Neuron (in vitro differentiated cells): ENCODE data around the gene CFAP70.

Source experiments
- H2AFZ ChIP-seq: one replicate; pipeline ENCODE4 v1.6.1; 2013; ENCODE audit warnings: low read depth, mild to moderate bottlenecking, inconsistent platforms, low read length, moderate library complexity
- H3K27me3 ChIP-seq: one replicate; pipeline ENCODE4 v1.6.1; 2013; ENCODE audit warnings: low read length; ENCODE audit not compliant: insufficient read depth
- H3K36me3 ChIP-seq: one replicate; pipeline ENCODE4 v1.6.1; 2013; ENCODE audit warnings: low read length; ENCODE audit not compliant: insufficient read depth
- H3K4me1 ChIP-seq: one replicate; pipeline ENCODE4 v1.6.1; 2013; ENCODE audit warnings: low read length; ENCODE audit not compliant: insufficient read depth
- H3K4me3 ChIP-seq: 2 replicates; pipeline ENCODE4 v1.5.1; 2013; ENCODE audit warnings: mild to moderate bottlenecking, low read length, moderate library complexity
- H3K9me3 ChIP-seq: one replicate; pipeline ENCODE4 v1.6.1; 2013; ENCODE audit warnings: low read length

CFAP70 gene

DNA sequence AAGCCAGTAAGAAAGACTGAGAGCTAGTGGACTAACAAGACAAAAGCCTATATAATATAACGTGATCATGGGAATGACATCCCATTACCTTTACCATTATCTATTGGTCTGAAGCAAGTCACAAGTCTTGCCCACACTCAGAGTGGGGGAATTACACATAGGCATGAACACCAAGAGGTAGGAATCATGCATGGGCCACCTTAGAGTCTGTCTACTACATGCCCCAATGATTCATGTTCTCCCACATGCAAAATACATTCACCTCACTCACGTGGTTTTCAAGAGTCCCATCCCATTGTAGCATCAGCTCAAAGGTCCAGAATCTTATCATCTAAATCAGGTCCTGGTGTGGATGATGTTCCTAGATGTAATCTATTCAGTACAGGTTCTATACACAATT, 141.0 kb downstream of the CFAP70 start:
- Histone ChIP-seq H3K27me3 (no peaks in the 10 kb centered on the region), H3K36me3 (peaks cover 50% of the 10 kb centered on the region), H2AFZ (no peak overlapping the region), H3K4me1 (no peaks in the 10 kb centered on the region), H3K9me3 (peaks cover 2% of the 10 kb centered on the region), H3K4me3 (no peak overlapping the region)

DNA sequence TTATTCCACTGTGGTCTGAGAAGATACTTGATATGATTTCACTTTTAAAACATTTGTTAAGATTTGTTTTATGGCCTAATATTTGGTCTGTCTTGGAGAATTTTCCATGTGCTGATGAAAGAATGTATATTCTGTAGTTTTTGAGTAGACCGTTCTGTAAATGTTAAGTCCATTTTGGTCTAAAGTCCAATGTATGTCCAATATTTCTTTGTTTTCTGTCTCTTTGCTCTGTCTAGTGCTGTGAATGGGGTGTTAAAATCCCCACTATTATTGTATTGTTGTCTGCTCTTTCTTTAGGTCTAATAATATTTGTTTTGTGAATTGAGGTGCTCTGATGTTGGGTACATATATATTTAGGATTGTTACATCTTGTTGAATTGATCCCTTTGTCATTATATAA, 142.9 kb downstream of the CFAP70 start:
- Histone ChIP-seq H2AFZ (no peak overlapping the region), H3K36me3 (peaks cover 52% of the 10 kb centered on the region)

DNA sequence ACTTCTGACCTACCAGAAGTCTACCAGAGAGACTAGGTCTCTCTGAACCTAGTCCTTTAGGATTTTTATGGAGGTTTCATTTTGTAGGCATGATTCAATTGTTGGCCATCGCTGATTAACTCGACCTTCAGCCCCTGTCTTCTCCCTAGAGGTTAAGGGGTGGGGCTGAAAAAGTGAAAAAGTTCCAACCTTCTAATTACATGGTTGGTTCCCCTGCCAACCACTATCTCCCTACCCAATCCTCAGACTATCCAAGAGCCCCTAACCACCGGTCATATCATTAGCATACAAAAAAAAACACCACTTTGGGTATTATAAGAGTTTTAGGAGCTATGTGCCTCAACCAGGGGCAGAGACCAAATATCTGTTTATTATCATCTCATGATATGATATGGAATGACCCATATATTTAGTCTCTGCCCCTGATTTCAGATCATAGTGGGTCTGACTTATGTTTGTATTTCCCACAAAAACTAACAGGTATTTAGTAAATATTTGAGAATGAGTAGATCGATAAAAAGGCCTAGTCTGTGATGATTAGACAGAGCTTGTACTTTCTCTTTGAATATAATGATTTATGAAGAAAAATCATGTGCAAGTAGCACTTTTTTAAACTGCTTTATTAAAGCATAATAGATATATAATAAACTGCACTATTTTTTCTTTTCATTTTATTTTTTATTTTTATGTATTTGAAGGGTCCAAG, 147.4 kb downstream of the CFAP70 start:
- no peaks in the 10 kb centered on the region for H3K4me1 ChIP-seq
- no peak overlapping the region for H3K4me3 ChIP-seq
- H3K9me3 ChIP-seq: peaks cover 6% of the 10 kb centered on the region
- no peaks in the 10 kb centered on the region for H3K27me3 ChIP-seq
- peaks cover 35% of the 10 kb centered on the region for H3K36me3 ChIP-seq
- H2AFZ ChIP-seq: no peak overlapping the region

More for the DNA sequence above, 142.9 kb downstream of the CFAP70 start:
- no peaks in the 10 kb centered on the region for H3K27me3 ChIP-seq
- H3K4me1 ChIP-seq: no peaks in the 10 kb centered on the region
- no peak overlapping the region for H3K4me3 ChIP-seq
- peaks cover 2% of the 10 kb centered on the region for H3K9me3 ChIP-seq

DNA sequence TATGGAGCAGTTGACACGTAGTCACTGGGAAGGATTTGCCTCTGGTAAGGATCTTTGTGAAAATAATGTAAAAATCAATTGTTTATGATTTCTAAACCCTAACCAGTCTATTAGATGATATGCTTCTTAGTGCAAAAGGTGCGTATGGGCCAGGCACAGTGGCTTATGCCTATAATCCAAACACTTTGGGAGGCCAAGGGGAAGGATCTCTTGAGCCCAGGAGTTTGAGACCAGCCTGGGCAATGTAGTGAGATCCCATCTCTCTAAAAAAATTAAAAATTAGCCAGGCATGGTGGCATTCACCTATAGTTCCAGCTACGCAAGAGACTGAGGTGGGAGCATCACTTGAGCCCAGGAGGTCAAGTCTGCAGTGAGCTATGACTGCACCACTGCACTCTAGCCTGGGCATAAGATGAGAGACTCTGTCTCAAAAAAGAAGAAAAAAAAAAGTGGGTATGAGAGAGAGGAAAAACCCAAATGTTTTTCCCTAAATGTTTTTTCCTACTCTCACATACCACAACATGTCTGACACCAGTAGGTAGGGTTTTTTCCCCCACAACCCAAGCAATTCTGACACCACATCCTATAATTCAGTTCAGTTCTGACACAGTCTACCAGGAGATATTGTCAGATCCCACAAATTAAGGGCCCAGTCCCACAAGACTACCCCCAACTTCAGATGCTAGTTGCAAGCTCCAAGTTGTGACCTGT, 148.1 kb downstream of the CFAP70 start:
- H2AFZ ChIP-seq: no peak overlapping the region

DNA sequence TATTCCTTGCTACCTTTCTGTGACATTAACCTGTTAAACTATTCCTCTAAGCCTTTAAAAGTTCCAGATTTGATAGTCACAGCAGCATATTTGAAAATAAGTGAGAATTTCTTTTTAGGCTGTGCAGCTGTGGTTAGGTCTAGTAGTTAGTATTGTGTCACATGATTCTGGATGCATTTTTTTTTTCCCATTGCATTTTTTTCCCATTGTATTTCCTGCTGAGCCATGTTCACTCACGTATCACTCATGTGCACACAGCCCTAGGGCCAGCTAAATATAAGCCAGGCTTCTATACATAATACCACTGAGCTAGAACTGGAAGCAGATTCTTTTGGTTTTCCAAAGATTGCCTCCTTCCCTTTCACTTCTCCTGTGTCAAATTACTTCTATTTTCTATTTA, 149.0 kb downstream of the CFAP70 start:
- H3K4me3 ChIP-seq: no peak overlapping the region
- no peaks in the 10 kb centered on the region for H3K4me1 ChIP-seq
- no peak overlapping the region for H2AFZ ChIP-seq
- H3K27me3 ChIP-seq: no peaks in the 10 kb centered on the region
- peaks cover 8% of the 10 kb centered on the region for H3K9me3 ChIP-seq
- peaks cover 28% of the 10 kb centered on the region for H3K36me3 ChIP-seq

More for the DNA sequence above, 148.1 kb downstream of the CFAP70 start:
- H3K36me3 ChIP-seq: peaks cover 29% of the 10 kb centered on the region
- no peak overlapping the region for H3K4me3 ChIP-seq
- no peaks in the 10 kb centered on the region for H3K27me3 ChIP-seq
- peaks cover 8% of the 10 kb centered on the region for H3K9me3 ChIP-seq
- H3K4me1 ChIP-seq: no peaks in the 10 kb centered on the region

DNA sequence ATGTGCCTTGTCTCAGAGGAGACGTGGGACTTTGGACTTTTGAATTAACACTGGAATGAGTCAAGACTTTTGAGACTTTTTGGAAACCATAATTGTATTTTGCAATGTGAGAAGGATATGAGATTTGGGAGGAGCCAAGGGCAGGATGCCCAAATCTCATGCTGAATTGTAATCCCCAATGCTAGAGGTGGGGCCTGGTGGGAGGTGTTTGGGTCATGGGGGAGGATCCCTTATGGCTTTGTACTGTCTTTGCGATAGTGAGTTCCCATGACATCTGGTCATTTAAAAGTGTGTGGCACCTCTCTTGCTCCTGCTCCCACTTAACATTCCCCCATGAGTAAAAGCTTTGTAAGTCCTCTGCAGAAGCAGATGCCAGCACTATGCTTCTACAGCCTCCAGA, 150.8 kb downstream of the CFAP70 start:
- no peaks in the 10 kb centered on the region for H3K4me1 ChIP-seq
- no peaks in the 10 kb centered on the region for H3K27me3 ChIP-seq
- no peak overlapping the region for H2AFZ ChIP-seq
- H3K4me3 ChIP-seq: no peak overlapping the region
- H3K36me3 ChIP-seq: peaks cover 32% of the 10 kb centered on the region
- H3K9me3 ChIP-seq: peaks cover 8% of the 10 kb centered on the region

DNA sequence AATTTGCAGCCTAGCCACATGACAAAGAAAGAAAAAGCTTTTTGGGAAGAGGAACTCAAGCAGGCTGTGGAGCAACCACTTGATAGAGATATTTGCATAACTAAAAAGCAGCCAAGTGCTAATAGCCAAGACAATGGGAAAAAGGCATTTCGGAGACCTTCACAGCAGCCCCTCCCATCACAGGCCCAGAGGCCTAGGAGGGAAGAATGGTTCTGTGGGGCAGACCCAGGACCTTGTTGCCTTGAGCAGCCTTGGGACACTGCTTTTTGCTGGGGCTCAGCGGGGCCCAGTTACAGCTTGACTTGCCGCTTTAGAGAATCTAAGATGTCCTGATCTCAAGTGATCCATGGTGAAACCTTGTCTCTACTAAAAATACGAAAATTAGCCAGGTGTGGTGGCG, 152.3 kb downstream of the CFAP70 start:
- Histone ChIP-seq H3K4me3 (no peak overlapping the region), H3K27me3 (no peaks in the 10 kb centered on the region), H2AFZ (no peak overlapping the region), H3K9me3 (peaks cover 8% of the 10 kb centered on the region), H3K36me3 (peaks cover 32% of the 10 kb centered on the region), H3K4me1 (no peaks in the 10 kb centered on the region)

DNA sequence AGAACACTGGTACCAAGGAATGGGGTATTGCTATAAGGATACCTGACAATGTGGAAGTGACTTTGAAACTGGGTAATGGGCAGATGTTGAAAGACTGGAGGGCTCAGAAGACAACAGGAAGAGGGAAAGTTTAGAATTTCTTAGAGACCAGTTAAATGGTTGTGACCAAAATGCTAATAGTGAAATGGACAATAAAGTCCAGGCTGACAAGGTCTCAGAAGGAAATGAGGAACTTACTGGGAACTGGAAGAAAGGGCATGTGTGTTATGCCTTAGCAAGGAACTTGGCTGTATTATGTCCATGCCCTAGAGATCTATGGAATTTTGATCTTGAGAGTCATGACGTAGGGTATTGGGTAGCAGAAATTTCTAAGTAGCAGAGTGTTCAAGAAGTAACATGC, 152.8 kb downstream of the CFAP70 start:
- H3K4me3 ChIP-seq: no peak overlapping the region

DNA sequence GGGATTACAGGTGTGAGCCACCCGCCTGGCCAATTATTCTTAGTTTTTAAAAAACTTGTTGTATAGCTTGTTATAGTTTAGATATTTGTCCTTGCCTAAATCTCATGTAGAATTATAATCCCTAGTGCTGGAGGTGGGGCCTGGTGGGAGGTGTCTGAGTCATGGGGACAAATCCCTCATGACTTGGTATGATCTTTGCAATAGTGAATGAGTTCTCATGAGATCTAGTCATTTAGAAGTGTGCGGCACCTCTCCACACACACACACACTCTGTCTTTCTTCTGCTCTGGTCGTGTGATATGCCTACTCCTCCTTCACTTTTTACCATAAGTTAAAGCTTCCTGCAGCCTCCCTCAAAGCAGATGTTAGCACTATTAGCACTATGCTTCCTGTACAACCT, 153.6 kb downstream of the CFAP70 start:
- H3K36me3 ChIP-seq: peaks cover 25% of the 10 kb centered on the region
- H3K9me3 ChIP-seq: peaks cover 8% of the 10 kb centered on the region
- no peak overlapping the region for H3K4me3 ChIP-seq
- no peak overlapping the region for H2AFZ ChIP-seq
- no peaks in the 10 kb centered on the region for H3K27me3 ChIP-seq
- no peaks in the 10 kb centered on the region for H3K4me1 ChIP-seq

More for the DNA sequence above, 152.8 kb downstream of the CFAP70 start:
- H3K9me3 ChIP-seq: peaks cover 8% of the 10 kb centered on the region
- no peaks in the 10 kb centered on the region for H3K27me3 ChIP-seq
- H3K4me1 ChIP-seq: no peaks in the 10 kb centered on the region
- H2AFZ ChIP-seq: no peak overlapping the region
- peaks cover 28% of the 10 kb centered on the region for H3K36me3 ChIP-seq
